GF-D8 (cell line): ENCODE measurements around the gene C14orf132.

Source experiments
- DNase-seq: peaks from one replicate; lab custom pipeline; 2025; lab: John Stamatoyannopoulos, UW

C14orf132 gene

DNA sequence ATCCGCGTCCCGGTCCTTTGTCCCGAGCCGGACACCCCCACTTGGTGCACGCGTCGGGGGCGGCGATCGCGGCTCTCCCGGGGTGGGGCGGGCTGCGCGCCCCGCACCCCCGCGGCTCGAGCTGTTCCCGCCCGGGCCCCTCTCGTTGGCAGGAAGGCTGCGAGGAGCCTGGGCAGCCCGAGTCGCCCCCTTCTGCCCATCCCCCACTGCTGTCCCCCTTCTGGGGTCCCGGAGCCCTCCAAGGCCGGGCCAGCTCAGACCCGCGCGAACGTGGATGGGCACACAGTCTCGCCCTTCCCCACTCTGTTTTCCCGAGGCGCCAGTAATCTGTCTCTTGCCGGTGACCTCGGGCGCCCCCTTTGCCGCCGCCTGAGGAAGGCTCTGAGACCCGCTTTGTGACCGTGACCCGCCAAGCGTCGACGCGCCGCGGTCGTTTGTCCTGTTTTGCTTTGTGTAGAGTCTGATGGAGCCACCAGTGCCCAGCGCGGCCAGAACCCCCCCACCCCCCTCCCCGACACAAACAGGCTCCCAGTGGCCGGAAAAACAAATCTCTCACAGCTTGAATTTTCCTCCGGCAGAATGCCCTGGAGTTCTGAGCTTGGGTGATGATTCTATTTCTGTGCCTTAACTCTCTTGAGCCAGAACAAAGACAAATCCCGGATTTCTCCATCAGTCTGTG, 610 bp downstream of the C14orf132 start:
- DNase-seq, result no peak

DNA sequence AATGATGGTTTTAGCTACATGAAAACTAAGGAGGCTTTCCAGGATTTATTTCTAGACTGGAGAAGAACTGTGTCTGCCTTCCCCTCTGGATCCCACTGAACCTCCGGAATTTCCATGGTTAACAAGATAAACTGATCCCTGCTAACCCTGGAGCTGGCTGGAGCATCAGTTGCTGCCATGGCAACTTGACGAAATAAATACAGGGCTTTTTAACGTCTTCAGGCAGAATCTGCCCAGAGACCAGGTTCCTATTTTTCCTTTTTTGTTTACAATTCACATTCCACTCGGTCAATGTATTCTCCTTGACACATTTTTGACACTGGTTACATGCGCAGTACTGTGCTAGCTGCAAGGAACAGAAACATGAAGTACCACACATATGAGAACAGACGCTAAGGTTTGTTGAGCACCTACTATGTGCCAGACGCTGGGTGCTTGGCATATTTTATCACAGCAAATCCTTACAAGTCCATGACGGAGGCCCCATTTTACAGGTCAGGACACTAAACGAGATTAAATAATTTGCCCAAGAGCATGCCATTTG, 1.7 kb downstream of the C14orf132 start:
- DNase-seq, result no peak

DNA sequence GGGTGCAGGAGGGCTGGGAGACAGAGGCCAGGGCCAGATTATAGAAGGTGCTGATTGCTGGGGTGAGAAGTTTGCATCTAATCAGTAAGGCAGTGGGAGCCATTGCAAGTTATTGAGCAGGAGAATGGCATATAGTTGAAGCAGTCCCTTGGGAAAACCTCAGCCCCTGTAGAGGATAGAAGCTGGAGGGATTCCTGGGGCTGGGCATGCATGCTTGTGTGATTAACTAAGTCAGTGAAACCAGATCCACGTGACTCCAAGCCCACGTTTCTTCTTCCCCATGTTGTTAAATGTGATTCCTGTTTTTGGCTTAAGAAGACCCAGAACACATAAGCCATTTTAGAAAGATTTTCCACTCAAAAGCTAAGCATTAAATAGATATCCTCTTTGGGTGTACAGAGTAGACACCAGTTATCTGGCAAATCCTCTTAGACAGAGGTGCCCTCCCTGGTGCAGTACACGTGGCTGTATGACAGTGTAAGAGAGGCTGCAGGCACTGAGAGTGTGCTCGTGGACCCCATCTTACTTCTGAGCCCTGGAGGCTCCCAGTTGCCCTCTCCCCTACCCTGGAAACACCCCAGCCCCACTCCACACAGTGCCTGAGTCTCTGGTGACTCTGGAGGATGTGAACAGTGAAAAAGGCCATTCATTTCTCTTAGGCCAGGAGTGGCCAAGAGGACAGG, 3.2 kb downstream of the C14orf132 start:
- DNase-seq, result no peak

DNA sequence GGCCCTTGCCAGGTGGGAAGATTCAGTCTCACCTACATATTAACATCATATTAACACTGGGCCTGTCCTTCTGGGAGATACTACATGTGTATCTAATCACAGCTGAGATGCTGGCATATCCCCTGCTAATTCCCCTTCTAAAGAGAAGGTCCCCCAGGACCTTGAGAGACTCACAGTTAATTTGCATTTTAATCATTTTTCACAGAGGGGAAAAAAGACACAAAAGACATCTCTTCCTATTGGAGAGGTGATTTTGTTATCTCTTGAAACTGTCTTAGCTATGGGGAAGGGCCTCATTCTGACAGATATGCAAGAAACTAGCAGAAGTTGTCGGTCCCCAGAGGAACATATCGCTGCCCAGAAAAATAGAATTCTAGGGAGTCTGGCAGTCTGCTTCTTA, 7.5 kb downstream of the C14orf132 start:
- no peak for DNase-seq

DNA sequence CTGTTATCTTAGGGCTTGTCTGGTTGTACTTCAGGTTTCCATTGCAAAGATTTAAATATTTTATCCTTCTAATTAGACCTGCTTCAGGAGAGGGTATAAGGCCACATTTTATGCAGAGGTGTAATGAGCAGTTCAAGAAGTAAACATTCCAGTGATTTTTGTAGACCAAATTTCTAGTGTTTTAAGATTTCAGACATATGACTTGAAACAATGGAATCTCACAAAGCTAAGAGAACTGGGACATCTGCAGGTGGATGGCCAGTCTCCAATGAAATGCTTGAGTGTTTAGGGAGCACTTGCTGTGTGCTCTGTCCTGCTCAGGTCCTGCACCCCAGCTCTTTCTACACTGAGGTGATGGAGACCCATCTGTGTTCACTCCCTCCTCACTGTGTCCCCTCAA, 7.9 kb downstream of the C14orf132 start:
- DNase-seq, result no peak

DNA sequence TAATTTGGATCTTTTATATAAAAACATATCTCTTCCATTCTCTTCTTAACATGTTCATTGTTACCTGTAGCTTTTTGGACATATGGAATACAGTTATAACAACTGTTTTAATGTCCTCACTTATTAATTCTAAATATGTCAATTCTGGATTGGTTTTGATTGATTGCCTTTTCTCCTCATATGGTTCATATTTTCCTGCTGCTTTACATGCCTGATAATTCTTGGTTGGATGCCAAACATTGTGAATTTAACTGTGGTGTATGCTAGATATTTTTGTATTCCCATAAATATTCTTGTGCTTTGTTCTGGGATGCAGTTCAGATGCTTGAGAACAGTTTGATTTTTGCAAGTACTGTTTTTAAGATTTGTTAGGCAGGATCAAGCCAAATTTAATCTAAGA, 10.8 kb downstream of the C14orf132 start:
- no peak for DNase-seq

DNA sequence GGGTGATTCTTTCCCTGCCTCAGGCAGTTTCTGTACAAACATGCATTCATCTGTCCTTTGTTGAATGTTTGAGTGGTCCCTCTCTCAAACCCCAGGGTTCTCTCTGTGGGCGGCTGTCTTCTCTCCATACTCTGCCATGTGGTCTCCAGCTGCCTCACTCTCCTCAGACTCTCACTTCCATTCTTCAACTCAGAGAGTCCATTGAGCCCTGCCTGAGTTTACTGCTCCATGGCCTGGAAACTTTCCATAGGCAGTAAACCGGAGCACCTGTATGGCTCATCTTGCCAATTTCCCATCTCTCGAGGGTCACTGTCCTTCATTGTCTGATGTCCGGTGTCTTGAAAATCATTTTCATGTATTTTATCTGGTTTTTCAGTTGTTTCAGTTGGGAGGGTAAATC, 11.3 kb downstream of the C14orf132 start:
- no peak for DNase-seq

DNA sequence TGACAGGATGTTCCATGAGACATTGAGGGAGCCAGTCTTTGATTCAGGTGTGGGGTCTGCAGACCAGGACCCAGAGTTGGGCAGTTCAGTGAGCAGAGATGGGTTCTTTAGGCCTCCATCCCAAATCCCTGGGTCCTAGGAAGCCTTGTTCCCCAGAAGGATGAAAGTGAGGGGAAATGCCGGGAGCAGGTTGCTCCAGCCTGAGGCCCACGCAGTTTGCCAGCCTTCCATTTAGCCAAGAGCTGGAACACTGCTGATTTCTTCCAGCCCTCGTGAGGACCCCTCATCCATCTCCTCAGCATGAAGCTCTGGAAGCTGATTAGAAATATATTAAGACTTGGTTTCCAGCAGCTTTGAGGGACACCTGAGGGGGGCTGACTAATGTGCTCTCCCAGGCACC, 12.1 kb downstream of the C14orf132 start:
- DNase-seq, result no peak

DNA sequence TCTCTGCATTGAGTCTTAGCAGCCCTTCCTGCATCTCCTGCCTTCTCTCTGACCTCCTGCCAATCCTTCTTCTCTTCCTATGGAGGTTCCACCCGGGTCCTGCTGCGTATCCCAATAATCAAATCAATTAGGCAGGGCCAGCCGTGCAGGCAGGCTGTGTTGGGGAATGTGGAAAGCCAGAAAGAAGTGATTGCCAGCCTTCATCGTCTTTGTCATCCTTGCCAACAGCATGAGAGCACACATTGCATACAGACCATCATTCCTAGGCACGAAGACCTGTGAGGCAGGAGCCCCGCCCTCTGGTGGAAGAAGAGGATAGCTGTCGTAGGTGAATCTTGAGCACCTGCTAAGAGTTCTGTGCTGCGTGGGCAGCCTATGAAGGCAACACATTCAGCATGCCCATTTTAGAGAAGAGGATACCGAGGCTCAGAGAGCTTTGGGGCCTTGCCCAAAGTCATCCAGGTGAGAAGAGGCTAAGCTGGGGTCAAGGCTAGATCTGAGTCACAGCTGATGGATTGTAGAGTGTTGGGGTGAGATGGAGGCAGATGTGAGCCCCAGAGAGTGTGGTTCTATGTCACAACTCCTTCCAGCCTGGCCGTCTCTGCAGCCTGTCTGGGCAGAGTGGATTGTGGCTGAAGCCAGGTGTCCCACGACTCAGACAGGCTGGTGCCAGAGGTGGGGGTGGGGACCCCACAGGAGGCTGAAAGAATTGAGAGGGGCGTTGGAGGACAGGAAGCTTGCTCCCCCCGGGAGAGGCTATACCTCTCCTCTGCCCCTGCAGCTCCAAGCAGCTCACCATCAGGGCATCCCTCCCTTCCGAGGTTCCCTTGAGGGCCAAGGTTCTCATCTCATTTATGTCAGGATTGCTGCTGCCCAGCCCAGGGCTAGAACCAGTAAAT, 12.7 kb downstream of the C14orf132 start:
- DNase-seq, result no peak

DNA sequence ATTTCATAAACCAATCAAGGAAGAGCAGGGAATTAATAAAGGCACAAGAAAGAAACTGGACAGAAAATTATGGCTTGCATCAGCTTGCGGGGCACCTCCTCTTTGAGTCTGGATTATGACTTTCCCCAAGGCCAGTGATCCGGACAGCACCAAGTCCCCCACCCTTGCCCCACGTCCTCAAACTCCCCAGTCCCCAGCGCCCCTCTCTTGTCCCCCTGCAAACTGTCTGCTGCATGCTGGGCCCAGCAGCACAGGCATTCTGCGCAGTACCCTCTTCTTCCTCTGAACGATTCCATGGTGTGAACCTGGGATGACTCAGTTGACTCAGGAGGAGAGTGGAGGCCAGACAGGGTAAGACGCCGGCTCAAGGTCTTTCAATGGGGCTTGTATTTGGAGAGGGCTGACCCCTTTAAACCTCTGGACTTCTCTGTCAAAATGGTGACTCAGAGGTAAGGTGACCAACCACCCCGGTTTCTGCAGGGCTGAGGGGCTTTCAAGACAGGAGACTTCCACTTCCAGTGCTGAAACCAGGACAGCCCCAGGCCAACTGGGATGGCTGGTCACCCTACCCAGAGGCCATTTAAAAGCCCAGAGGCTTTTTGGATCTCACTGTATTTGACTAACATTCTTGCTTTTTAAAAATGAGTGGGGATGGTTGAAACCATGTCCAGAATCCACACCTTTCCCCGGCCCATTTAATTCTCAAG, 13.5 kb downstream of the C14orf132 start:
- DNase-seq, result no peak

DNA sequence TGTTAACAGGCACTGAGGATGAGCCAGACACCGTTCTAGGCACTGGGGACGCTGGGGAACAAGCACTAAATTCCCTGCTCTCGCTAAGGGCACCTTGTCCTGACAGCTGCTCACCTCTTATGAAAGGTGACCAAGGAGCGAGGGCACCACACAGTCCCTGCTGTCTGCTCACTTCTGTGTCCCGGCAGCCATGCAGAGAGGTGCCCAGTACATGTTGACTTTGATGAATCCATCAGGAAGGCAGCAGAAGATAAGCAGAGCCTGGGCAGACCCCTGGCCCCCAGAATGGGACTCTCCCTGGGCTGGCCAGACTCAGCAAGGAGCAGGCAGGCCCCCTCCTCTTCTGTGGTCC, 14.1 kb downstream of the C14orf132 start:
- DNase-seq, result no peak

DNA sequence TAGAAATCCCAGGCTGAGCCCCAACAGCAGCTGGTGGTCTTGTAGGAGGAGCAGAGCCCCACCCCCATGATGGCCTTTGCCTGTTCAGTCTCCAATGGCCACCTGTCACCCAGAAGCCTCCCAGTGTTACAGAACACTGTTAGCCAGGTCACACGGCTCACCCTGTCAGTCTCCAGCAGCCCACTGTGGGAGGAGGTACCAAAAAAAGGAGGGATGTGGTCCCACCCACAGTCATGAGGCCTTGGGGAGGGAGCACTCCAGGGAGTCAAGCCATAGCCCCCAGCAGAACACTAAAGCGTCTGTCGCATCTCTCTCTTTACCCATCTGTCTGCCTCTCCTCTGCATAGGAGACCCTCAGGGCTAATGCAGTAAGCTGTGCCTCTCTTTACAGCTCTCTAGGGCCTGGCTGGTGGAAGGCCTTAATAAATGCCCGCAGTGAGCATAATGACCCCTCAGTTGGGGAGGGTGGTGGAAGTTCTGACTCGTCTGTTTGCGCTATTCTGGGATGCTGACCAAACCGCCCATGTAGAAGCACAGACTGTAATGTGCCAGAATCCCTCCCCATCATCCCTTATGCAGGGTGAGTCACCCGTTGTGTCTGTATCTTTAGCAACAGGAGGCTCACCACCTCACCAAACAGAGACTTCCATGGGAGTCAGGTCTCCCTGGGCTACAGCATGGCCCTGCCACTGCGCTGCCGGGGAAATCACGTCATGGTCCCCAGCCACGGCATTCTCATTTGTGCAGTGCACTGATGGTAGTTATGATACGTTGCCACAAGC, 14.6 kb downstream of the C14orf132 start:
- DNase-seq, result no peak

DNA sequence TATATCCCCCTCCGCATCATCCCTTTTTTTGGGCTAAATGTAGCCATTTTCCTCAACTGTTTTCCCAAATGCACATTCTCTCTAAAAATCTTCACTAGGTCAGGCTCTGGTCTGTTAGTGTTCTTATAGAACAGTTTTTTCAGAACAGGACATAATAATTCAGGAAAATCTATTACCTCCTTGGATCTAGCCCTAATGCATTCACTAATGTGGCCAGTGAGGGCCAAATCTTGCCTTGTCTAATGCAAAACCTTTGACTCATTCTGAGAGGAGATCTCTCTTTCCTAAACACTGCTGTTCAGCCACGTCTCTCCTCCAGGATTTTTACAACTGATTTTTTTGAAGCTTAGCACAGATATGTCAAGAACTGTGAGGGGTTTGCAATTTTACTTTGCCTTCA, 15.5 kb downstream of the C14orf132 start:
- no peak for DNase-seq

DNA sequence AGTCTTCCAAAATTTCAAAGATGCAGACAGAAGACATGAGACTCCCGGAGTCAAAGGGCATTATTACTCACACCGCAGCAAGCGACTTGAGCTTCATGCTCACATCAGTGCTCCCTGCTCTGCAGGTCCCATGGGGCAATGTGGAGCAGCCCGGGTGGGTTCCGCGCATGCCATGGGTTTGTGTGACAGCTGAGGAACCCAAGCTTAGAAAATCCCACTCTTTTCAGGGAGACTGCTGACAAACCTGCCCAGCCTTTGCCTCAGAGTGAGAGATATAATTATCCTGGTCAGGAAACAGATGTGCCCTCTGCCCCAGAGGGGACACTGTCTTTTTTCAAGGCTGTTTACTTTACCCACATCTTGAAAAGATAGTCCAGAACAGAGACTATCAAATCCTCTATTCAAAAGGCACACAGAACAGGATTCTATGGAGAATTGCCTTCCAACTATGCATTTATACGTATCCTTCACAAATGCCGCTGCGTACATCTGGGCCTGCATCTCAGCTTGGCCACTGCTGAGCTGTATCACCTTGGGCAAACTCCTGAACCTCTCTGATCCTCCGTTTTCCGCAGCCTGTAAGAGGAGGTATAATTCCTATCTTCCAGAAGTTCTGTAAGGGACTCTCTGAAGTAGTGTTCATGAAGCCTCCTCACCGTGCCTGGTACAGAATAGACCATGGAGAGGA, 16.0 kb downstream of the C14orf132 start:
- DNase-seq, result no peak

DNA sequence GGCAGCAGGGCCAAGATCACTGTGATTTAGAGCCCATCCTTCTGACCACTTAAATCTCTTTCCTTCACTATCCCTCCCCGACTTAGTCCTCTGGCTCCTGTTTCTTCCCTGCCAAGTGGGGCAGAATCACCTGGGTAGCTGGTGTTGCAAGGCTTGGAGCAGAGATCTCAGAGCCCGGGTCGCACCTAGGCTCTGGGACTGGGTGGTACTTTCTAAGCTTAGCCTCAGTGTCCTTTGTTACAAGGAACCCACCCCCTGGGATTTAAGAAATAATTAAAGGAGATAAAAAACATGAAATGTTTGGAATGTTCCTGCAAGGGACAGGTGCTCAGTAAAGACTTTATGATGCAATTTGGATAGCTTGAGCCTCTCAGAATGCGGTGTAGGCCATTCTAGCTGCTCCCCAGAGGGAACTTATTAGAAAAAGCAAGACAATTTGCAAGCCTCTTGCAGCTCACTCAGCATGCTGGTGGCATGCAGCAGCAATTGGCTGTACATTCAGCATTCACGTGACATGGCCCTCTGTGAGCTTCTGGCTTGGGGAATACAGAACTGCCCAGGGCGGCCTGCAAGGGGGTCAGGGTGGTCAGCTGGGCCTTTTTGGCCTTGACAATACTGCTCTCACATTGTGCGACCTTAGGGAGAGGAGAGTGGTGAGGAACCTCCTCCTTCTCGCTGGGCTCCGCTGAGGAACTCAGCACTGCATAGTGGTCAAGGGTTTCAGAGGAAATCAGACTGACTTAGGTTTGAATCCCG, 16.8 kb downstream of the C14orf132 start:
- no peak for DNase-seq

DNA sequence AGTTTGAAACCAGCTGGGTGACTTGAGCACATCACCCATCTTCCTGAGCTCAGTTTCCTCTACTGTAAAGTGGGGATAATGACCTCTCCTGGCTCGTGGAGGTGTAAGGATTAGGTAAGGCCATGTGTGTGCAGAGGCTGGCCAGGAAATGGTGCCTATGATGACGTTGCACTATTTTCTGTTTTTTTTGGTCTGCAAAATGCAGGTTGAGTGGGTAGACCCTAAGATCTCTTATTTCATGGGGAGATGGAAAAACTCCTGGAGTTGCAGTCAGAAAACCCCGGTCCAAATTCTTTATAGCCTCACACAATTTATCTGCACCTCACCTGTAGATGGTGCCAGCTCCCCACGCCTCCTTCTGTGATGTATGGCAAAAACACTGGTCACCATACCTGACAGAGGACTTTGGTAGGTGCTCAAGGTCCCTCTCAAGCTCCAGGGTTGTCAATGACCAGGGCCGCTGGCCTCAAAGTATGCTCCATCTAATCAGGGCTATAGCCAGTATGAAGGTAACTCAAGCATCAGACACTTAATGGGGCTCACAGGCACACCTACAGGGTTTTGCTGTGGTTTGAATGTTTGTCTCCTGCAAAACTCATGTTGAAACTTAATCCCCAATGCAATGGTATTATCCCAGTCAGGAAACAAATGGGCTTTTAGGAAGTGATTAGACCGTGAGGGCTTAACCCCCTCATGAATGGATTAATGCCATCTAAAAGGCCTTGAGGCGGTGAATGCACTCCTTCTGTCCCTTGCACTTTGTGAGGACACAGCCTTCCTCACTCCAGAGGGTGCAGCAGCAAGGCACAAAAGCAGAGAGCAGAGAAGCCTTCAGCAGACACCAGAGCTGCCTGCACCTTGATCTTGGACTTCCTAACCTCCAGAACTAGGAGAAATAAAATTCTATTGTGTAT, 17.6 kb downstream of the C14orf132 start:
- no peak for DNase-seq

DNA sequence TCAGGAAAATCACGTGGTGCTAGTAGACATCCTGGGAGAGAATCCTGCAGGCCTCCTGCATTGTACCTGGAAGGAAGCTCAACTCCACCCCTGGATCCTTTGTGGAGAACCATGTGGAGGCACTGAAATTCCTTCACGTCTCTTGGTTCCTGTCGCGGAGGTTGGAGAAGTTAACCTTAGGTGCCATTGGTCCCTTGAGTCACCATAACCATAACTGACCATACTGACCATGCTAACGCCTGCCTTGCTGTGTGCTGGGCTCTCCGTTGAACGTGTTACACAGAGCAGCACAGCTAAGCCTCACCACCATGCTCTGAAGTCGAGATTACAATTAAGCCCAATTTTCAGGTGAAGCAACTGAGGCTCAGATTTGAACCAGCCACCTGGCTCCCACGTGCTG, 18.6 kb downstream of the C14orf132 start:
- no peak for DNase-seq

DNA sequence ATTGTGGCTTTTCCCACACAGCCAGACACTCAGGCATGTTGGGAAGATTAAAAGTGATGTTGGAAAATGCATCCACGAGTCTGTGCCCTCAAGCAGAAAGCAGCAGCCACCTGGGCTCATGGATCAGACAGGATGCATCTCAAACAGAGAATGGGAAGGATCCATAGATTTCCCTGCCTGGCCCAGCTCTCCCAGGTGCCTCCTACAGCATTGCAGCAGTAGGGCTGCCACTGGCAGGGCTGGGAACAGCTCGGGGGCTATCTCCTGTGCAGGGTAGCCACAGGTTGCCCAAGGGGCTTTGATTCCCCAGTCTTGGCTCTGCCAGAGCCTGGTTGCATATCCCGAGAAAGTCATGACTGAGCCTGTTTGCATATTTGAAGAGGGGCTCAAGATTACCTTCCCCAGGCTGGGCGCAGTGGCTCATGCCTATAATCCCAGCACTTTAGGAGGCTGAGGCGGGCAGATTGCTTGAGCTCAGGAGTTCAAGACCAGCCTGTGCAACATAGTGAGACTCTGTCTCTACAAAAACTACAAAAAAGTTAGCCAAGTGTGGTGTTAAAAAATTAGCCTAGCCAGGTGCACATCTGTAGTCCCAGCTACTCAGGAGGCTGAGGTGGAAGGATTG, 19.5 kb downstream of the C14orf132 start:
- no peak for DNase-seq
